ENCODE measurements around the gene LTBP3. TPM values are rescaled to one million over a fixed set of nuclear protein-coding genes. Genes with fewer than 3 reads are reported as not detected.

The LTBP3 gene
- total RNA-seq, 1 experiment from 2014 or later, result 10.6 TPM

DNA sequence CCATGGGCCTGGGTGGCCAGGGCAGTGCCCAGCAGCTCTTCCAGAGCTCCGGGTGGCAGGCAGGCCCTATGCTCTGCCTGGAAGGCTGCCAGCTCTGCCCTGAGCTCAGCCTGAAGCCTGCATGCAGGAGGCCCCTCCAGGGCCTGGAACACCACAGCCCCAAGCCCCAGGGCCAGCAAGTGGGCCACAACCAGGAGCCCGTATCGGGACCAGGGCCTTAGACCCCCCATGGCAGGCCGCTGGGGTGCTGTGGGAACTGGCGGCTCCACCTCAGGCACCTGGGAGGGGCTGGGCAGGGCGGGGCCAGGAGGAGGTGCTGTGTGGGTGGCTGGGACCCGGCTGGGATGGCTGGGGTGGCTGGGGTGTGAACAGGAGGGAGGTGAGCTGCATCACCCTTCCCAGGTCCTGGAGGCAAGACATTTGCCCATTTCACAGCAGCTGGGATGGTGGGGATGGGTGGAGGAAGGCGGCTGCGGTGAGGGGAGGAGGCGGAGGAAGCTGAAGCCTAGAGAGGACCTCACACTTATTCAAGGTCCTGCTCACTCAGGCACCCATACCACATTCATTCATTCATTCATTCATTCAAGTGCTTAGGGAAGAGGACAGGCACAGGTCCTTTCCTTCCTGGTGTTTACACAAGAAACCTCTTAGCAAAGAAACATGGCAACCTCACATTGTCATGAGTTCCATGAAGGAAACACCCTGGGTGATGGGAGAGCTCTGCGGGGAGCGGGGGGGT lies 37.6 kb upstream of the LTBP3 start, which contains the start of gene KCNK7:
TSS of gene KCNK7 (minus strand) at position 258 of the 739 bp plus-strand sequence. CDS start at position 230, 28 bp downstream.
- Histone ChIP-seq H3K27ac (ENCODE audit: insufficient read length, low read depth, low read length) (no peak within 1 kb of the TSS), H2BK5ac (ENCODE audit: insufficient read length, low read length) (no peak within 1 kb of the TSS), H4K5ac (ENCODE audit: insufficient read length, low read depth, low read length) (no peak within 1 kb of the TSS), H2AK5ac (ENCODE audit: insufficient read length, low read length) (no peak within 1 kb of the TSS), H4K8ac (replicated peaks; ENCODE audit: insufficient read length, low read depth, low read length) (no peak within 1 kb of the TSS), H2BK20ac (ENCODE audit: low read depth, low read length, poor library complexity, severe bottlenecking) (no peak within 1 kb of the TSS), H2BK120ac (ENCODE audit: low read depth, low read length, poor library complexity, severe bottlenecking) (no peak within 1 kb of the TSS), H3K56ac (ENCODE audit: insufficient read length, low read depth, low read length) (no peak within 1 kb of the TSS), H3K4me2 (ENCODE audit: insufficient read depth, insufficient read length, low read length) (no peak within 1 kb of the TSS), H3K9ac (ENCODE audit: extremely low read depth, insufficient read length, low read length) (no peak within 1 kb of the TSS), H3K4me1 (ENCODE audit: insufficient read depth, low read length) (no peaks in the 10 kb centered on the region; the same call in 1 of the 2 replicates), H2BK15ac (ENCODE audit: low read depth, low read length) (no peak within 1 kb of the TSS), H3K9me3 (ENCODE audit: control insufficient read depth, low read depth, low read length) (no peaks in the 10 kb centered on the region), H3K23me2 (ENCODE audit: insufficient read length, low read depth, low read length, poor library complexity, severe bottlenecking) (no peaks in the 10 kb centered on the region), H4K20me1 (ENCODE audit: control insufficient read depth, insufficient read depth, insufficient read length) (no peaks in the 10 kb centered on the region), H3K18ac (ENCODE audit: insufficient read length, low read depth, low read length) (no peak within 1 kb of the TSS), H3K23ac (ENCODE audit: insufficient read length, low read depth, low read length) (no peak within 1 kb of the TSS), H3K79me2 (ENCODE audit: insufficient read depth, low read length) (no peaks in the 10 kb centered on the region), H3K14ac (ENCODE audit: insufficient read depth, low read length) (no peak within 1 kb of the TSS), H2BK12ac (ENCODE audit: insufficient read length, low read depth, low read length) (no peak within 1 kb of the TSS), H2AFZ (ENCODE audit: low read length) (no peak within 1 kb of the TSS), H3K79me1 (ENCODE audit: insufficient read depth, low read depth, low read length, poor library complexity, severe bottlenecking) (no peaks in the 10 kb centered on the region), H3T11ph (ENCODE audit: low read length) (no peak within 1 kb of the TSS), H3K4ac (ENCODE audit: low read depth, low read length) (no peak within 1 kb of the TSS), H3K27me3 (ENCODE audit: insufficient read depth, low read length) (no peaks in the 10 kb centered on the region; the same call in 1 of the 2 replicates), H4K91ac (ENCODE audit: insufficient read length, low read depth, low read length) (no peak within 1 kb of the TSS)
- Mint-ChIP-seq H3K27ac (no peak within 1 kb of the TSS), H3K36me3 (ENCODE audit: insufficient read depth in 1 of 3, low read depth in 3 of 3) (peaks cover 4 to 16% (median 6%) of the 10 kb centered on the region in 3 experiments; a peak in 6 of 7 replicates), H3K4me1 (peaks cover 8 to 12% of the 10 kb centered on the region in 2 experiments), H3K9me3 (no peaks in the 10 kb centered on the region), H3K4me3 (no peak within 1 kb of the TSS; a peak in 1 of 5 replicates), H3K27me3 (ENCODE audit: low read depth) (peaks cover 29% of the 10 kb centered on the region)
- no peak for DNase-seq
- TF ChIP-seq, protein P1, sequence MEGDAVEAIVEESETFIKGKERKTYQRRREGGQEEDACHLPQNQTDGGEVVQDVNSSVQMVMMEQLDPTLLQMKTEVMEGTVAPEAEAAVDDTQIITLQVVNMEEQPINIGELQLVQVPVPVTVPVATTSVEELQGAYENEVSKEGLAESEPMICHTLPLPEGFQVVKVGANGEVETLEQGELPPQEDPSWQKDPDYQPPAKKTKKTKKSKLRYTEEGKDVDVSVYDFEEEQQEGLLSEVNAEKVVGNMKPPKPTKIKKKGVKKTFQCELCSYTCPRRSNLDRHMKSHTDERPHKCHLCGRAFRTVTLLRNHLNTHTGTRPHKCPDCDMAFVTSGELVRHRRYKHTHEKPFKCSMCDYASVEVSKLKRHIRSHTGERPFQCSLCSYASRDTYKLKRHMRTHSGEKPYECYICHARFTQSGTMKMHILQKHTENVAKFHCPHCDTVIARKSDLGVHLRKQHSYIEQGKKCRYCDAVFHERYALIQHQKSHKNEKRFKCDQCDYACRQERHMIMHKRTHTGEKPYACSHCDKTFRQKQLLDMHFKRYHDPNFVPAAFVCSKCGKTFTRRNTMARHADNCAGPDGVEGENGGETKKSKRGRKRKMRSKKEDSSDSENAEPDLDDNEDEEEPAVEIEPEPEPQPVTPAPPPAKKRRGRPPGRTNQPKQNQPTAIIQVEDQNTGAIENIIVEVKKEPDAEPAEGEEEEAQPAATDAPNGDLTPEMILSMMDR (conservative IDR thresholded peaks at IDR 0.05), result no peak
- no CpG with 5 or more reads among the region's 12 CpGs for WGBS (ENCODE audit: extremely low coverage, insufficient read length, low lambda C conversion rate)

Data from H9 (cell line).